ENCODE data around the gene CDC34.

DNA sequence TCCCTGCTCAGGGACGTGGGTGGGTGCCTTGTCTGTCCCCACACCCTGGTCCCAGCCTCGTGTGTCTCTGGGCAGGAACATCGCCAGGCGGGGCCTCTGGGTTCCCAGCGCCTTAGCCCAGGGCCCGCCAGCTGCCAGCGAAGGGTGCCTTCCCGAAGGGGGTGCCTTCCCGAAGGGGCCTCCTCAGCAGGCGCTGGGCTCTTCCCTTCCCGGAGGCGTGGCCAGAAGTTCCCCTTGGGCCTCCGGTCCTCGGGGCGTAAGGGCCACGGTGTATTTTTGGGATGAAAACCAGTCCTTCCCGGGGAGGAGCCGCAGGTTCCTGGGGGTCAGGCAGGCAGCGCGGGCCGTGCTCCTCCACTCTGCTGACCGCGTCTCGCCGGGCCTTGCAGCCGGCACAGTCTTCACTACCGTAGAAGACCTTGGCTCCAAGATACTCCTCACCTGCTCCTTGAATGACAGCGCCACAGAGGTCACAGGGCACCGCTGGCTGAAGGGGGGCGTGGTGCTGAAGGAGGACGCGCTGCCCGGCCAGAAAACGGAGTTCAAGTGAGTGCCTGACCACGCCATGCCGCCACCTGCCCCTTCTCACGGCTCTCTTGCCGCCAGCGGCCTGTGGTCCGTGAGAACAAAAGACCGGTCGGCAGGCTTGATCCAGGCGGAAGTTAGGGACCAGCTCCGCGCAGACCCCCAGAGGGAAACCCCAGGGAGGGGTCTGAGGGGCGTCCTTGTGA, 47.7 kb downstream of the CDC34 start:
- TF ChIP-seq SPI1 (IDR thresholded peaks at IDR 0.05; ENCODE audit: low read depth, low read length): no peak
- TF ChIP-seq POLR2A (IDR thresholded peaks at IDR 0.05; ENCODE audit: low read depth, low read length): no peak
- TF ChIP-seq POLR2AphosphoS5 (IDR thresholded peaks at IDR 0.05; ENCODE audit: low read depth, low read length): no peak
- TF ChIP-seq POU2F2 (IDR thresholded peaks at IDR 0.05; ENCODE audit: low read depth, low read length): no peak
- TF ChIP-seq TAF1 (IDR thresholded peaks at IDR 0.05; ENCODE audit: low read depth, low read length): no peak
